Heart right ventricle (tissue), 16 donors: ENCODE results near the gene CLDN11. TPM values are rescaled to one million over a fixed set of nuclear protein-coding genes. Genes with fewer than 3 reads are reported as not detected.

Source experiments
- ATAC-seq, 8 donors: fragments of 200-7000 bp; cut with Tn5 transposase; one replicate each; pipeline ENCODE4 v1.9.1; 2020; ENCODE audit warnings: mild to moderate bottlenecking in 8 of 8, moderate library complexity in 8 of 8, moderate number of reproducible peaks in 1 of 8
- DNase-seq, 2 donors: peaks; one replicate each; pipeline ENCODE4 v3.0.0-alpha.2; 2020
- H3K27ac ChIP-seq, 10 donors: fragments of 200-600 bp; sonication (generic) in 2 of 10; one replicate each; pipeline versions ENCODE4 v1.5.0 to v1.8.0; 2020 to 2022; ENCODE audit warnings: mild to moderate bottlenecking in 3 of 10
- H3K27me3 ChIP-seq, 7 donors: fragments of 200-600 bp; one replicate each; pipeline ENCODE4 v1.8.0; 2021 to 2022; ENCODE audit warnings: mild to moderate bottlenecking in 2 of 7
- H3K36me3 ChIP-seq, 9 donors: fragments of 200-600 bp; sonication (generic) in 1 of 9; one replicate each; pipeline versions ENCODE4 v1.5.0 to v1.8.0; 2020 to 2022; ENCODE audit warnings: mild to moderate bottlenecking in 2 of 9
- H3K4me1 ChIP-seq, 9 donors: fragments of 200-600 bp; sonication (generic) in 1 of 9; one replicate each; pipeline versions ENCODE4 v1.5.0 to v1.8.0; 2020 to 2022; ENCODE audit warnings: mild to moderate bottlenecking in 4 of 9
- H3K4me3 ChIP-seq, 10 donors: fragments of 200-600 bp; sonication (generic) in 2 of 10; one replicate each; pipeline versions ENCODE4 v1.5.0 to v1.8.0; 2020 to 2022; ENCODE audit warnings: mild to moderate bottlenecking in 7 of 10, moderate library complexity in 2 of 10
- H3K9me3 ChIP-seq, 11 donors: fragments of 200-600 bp in 10 of 11; sonication (generic) in 2 of 11; one replicate each; pipeline versions ENCODE4 v1.5.0 to v1.8.0; 2013 to 2022; ENCODE audit warnings: mild to moderate bottlenecking in 2 of 11, control low read depth in 1 of 11, moderate library complexity in 1 of 11
- CTCF ChIP-seq, 9 donors: fragments of 200-600 bp; sonication (generic) in 2 of 9; IDR thresholded peaks; one replicate each; pipeline versions ENCODE4 v1.5.0 to v1.8.0; 2021 to 2022; ENCODE audit warnings: antibody characterized with exemption in 9 of 9, mild to moderate bottlenecking in 5 of 9, moderate library complexity in 1 of 9
- WGBS, 2 donors: extraction: QIAGEN DNeasy Blood & Tissue Kit; methylation state at CpG; one replicate each; pipeline ENCODE4 v1.1.7; 2013; ENCODE audit warnings: inconsistent platforms in 1 of 2; 5-methylcytosine and 5-hydroxymethylcytosine counted together
- intact Hi-C, 10 donors: fragments of 100-400 bp; cut with DNase I; formaldehyde crosslinking; loops; one replicate each; pipeline versions ENCODE4 v1.11.1 to v1.14.2; 2022
- polyA plus RNA-seq, 2 donors: library from polyadenylated mRNA; stranded (reverse); fragments of 200-250 nt; gene quantifications; one replicate each; pipeline ENCODE4 v1.2.3, GENCODE V29; 2013
- total RNA-seq, 10 donors: library from RNA; stranded (reverse); fragmentation: NEBNext Ultra II Directional in 3 of 10; extraction: Animal tissue kit (Norgen Biotek cat#: 25700) in 3 of 10; gene quantifications; one replicate each; pipeline versions ENCODE4 v1.2.1 to v1.2.4, GENCODE V29; 2021 to 2023
- donor health status: Arrhythmogenic right ventricular cardiomyopathy.
- donor health status: ischemic (EF 13 %, LVEDD 7.1; RV severe dilation, severe dysfunction).
- donor health status: healthy with polysubstance abuse.
- donor health status: DM: no; HTN: yes; CAD: no.
- donor health status: DM: no; HTN: no; CAD: no.
- donor health status: ischemic (EF 25% LVEDD 6.9; RV normal size, moderate dysfunction).
- donor health status: ischemic (EF 25% LVEDD 5.7; RV mildly dilated, moderate dysfunction).
- donor health status: healthy.
- donor health status: DM: yes; HTN: yes; CAD: no.
- donor health status: Ischemic cardiomyopathy.
- donor health status: ischemic (EF 35%, LVEDD 5.7; RV mildly dilated, moderate dysfunction).
- donor health status: nonischemic (EF 11% LVEDD 7.7; RV severe dilation, severe dysfunction).
- donor health status: DM: yes; HTN: yes; CAD: no.
- donor health status: PGD.
- donor health status: ischemic (EF 29% LVEDD 5.4; RV normal size, mild dysfunction).
- donor health status: nonischemic (EF 23%, LVEDD 6.1; RV moderate dilation, normal function).

CLDN11 gene
- total and polyA plus RNA-seq, 12 donors = 1.6 to 3.9 (median 2.8) TPM

- WGBS, 2 donors = 95 to 97% methylated on average over 3 of the region's 3 CpGs
- H3K27me3 ChIP-seq = no peaks in the 10 kb centered on the region
These were observed 32.2 kb upstream of the CLDN11 start for GRCh38 chr3:170386468-170386867.

GRCh38 chr3:170387950-170388349 lies 30.7 kb upstream of the CLDN11 start:
- H3K9me3 ChIP-seq = no peaks in the 10 kb centered on the region
- no peak overlapping the region for H3K27ac ChIP-seq
- intact Hi-C loops = no loop called here
- no peaks in the 10 kb centered on the region for H3K27me3 ChIP-seq
- ATAC-seq = no peak
- H3K36me3 ChIP-seq = peaks cover 0 to 100% (median 46%) of the 10 kb centered on the region in 9 donors
- H3K4me1 ChIP-seq = no peaks in the 10 kb centered on the region
- no peak overlapping the region for H3K4me3 ChIP-seq
- no peak for TF ChIP-seq CTCF (IDR thresholded peaks at IDR 0.05)
- no peak for DNase-seq

More at GRCh38 chr3:170386468-170386867, 32.2 kb upstream of the CLDN11 start:
- intact Hi-C loops = no loop called here
- Histone ChIP-seq H3K9me3 (no peaks in the 10 kb centered on the region), H3K4me3 (no peak overlapping the region), H3K4me1 (no peaks in the 10 kb centered on the region), H3K27ac (no peak overlapping the region), H3K36me3 (peaks cover 0 to 100% (median 53%) of the 10 kb centered on the region in 9 donors)
- no peak for TF ChIP-seq CTCF (IDR thresholded peaks at IDR 0.05)
- ATAC-seq (no peak), DNase-seq (no peak)

- intact Hi-C loops = no loop called here
- WGBS, 2 donors = 93 to 96% methylated on average over 4 of the region's 4 CpGs
- no peak for TF ChIP-seq CTCF (IDR thresholded peaks at IDR 0.05)
- H3K4me1 ChIP-seq = no peaks in the 10 kb centered on the region
- no peak overlapping the region for H3K27ac ChIP-seq
- DNase-seq (no peak), ATAC-seq (no peak)
- H3K4me3 ChIP-seq = no peak overlapping the region
- no peaks in the 10 kb centered on the region for H3K9me3 ChIP-seq
- H3K36me3 ChIP-seq = peaks cover 0 to 100% (median 27%) of the 10 kb centered on the region in 9 donors
- no peaks in the 10 kb centered on the region for H3K27me3 ChIP-seq
These were observed 27.6 kb upstream of the CLDN11 start for GRCh38 chr3:170391108-170391507.

GRCh38 chr3:170397685-170398084 lies 21.0 kb upstream of the CLDN11 start:
- no peaks in the 10 kb centered on the region for H3K9me3 ChIP-seq
- no peak overlapping the region for H3K27ac ChIP-seq
- peaks cover 0 to 49% (median 0%) of the 10 kb centered on the region in 9 donors for H3K36me3 ChIP-seq
- H3K4me1 ChIP-seq = no peaks in the 10 kb centered on the region
- no peak for DNase-seq
- no peak for TF ChIP-seq CTCF (IDR thresholded peaks at IDR 0.05)
- 88 to 89% methylated on average over 6 of the region's 6 CpGs for WGBS, 2 donors
- peak in 1 of 8 donors; percentile 9 for ATAC-seq
- no peaks in the 10 kb centered on the region for H3K27me3 ChIP-seq
- no peak overlapping the region for H3K4me3 ChIP-seq
- intact Hi-C loops = no loop called here
